Measurements from ENCODE around the gene MFRP. TPM values are rescaled to one million over a fixed set of nuclear protein-coding genes. Genes with fewer than 3 reads are reported as not detected.

MFRP gene
- polyA plus RNA-seq, 1 experiment: not detected

- H3K27ac ChIP-seq (ENCODE audit: low read depth, low read length): peak overlapping the region; percentile 21
- TF ChIP-seq CTCF (IDR thresholded peaks at IDR 0.05; ENCODE audit: low read depth, low read length): no peak
- H3K9me3 ChIP-seq (ENCODE audit: control insufficient read depth, insufficient read depth, low read length): no peaks in the 10 kb centered on the region
- no peaks in the 10 kb centered on the region for H3K27me3 ChIP-seq (ENCODE audit: control insufficient read depth, insufficient read depth, low read length)
- CTCF ChIA-PET: interaction anchor here (0.8 to 7.3 kb wide), 4 partner anchors 17 to 211 kb away, joined by 3 to 57 read pairs (median 4); partner anchors contain the start of gene CBL
- no peak for DNase-seq (ENCODE audit: low read depth, low spot score)
- POLR2A ChIA-PET: no interaction called here
- H3K4me3 ChIP-seq (ENCODE audit: low read depth, low read length): no peak overlapping the region
Measured at GRCh38 chr11:119305556-119306372, 40.7 kb downstream of the MFRP start.

GRCh38 chr11:119303227-119303718 is 43.2 kb downstream of the MFRP start:
- Histone ChIP-seq H3K4me3 (ENCODE audit: low read depth, low read length) (no peak overlapping the region), H3K27ac (ENCODE audit: low read depth, low read length) (no peak overlapping the region), H3K27me3 (ENCODE audit: control insufficient read depth, insufficient read depth, low read length) (no peaks in the 10 kb centered on the region), H3K9me3 (ENCODE audit: control insufficient read depth, insufficient read depth, low read length) (no peaks in the 10 kb centered on the region)
- ChIA-PET POLR2A (no interaction called here), CTCF (interaction anchor here (0.7 to 7.3 kb wide), 3 partner anchors 19 to 53 kb away, joined by 3 to 57 read pairs (median 3); no protein-coding TSS in a partner anchor)
- DNase-seq (ENCODE audit: low read depth, low spot score): no peak
- TF ChIP-seq CTCF (IDR thresholded peaks at IDR 0.05; ENCODE audit: low read depth, low read length): no peak

GRCh38 chr11:119300198-119300964 is 46.1 kb downstream of the MFRP start:
- no peak for TF ChIP-seq CTCF (IDR thresholded peaks at IDR 0.05; ENCODE audit: low read depth, low read length)
- Histone ChIP-seq H3K9me3 (ENCODE audit: control insufficient read depth, insufficient read depth, low read length) (no peaks in the 10 kb centered on the region), H3K27ac (ENCODE audit: low read depth, low read length) (no peak overlapping the region), H3K27me3 (ENCODE audit: control insufficient read depth, insufficient read depth, low read length) (no peaks in the 10 kb centered on the region), H3K4me3 (ENCODE audit: low read depth, low read length) (no peak overlapping the region)
- ChIA-PET POLR2A (no interaction called here), CTCF (interaction anchor here (0.7 to 2.5 kb wide), 6 partner anchors 17 to 244 kb away, joined by 3 to 11 read pairs (median 4); no protein-coding TSS in a partner anchor)
- DNase-seq (ENCODE audit: low read depth, low spot score): no peak

- DNase-seq (ENCODE audit: low read depth, low spot score): no peak
- Histone ChIP-seq H3K9me3 (ENCODE audit: control insufficient read depth, insufficient read depth, low read length) (no peaks in the 10 kb centered on the region), H3K27me3 (ENCODE audit: control insufficient read depth, insufficient read depth, low read length) (no peaks in the 10 kb centered on the region), H3K27ac (ENCODE audit: low read depth, low read length) (no peak overlapping the region), H3K4me3 (ENCODE audit: low read depth, low read length) (no peak overlapping the region)
- ChIA-PET CTCF (interaction anchor here (0.6 to 2.5 kb wide), 3 partner anchors 16 to 261 kb away, joined by 3 to 11 read pairs (median 4); no protein-coding TSS in a partner anchor), POLR2A (no interaction called here)
- no peak for TF ChIP-seq CTCF (IDR thresholded peaks at IDR 0.05; ENCODE audit: low read depth, low read length)
Measured at GRCh38 chr11:119299416-119299815, 47.1 kb downstream of the MFRP start.
